ENCODE measurements around the gene MYH11.

- TF ChIP-seq CTCF (conservative IDR thresholded peaks at IDR 0.05 in 1 of 2, IDR thresholded peaks at IDR 0.05 in 1 of 2; ENCODE audit: extremely low read depth in 1 of 2, insufficient read depth in 1 of 2, low read depth in 1 of 2, low read length in 2 of 2) (no peak), EZH2 (IDR thresholded peaks at IDR 0.05; ENCODE audit: borderline replicate concordance, low read length) (no peak)
Observed at GRCh38 chr16:15778999-15779614, 77.7 kb downstream of the MYH11 start.

All from mammary epithelial cell (primary cell).